Measurements from ENCODE around the gene ZNF675. TPM values are rescaled to one million over a fixed set of nuclear protein-coding genes. Genes with fewer than 3 reads are reported as not detected.

ZNF675 gene
- 2.5 to 3.8 TPM (median 3.1 TPM) in 5 replicates for total RNA-seq (2022; extraction: Qiagen RNA extraction)

DNA sequence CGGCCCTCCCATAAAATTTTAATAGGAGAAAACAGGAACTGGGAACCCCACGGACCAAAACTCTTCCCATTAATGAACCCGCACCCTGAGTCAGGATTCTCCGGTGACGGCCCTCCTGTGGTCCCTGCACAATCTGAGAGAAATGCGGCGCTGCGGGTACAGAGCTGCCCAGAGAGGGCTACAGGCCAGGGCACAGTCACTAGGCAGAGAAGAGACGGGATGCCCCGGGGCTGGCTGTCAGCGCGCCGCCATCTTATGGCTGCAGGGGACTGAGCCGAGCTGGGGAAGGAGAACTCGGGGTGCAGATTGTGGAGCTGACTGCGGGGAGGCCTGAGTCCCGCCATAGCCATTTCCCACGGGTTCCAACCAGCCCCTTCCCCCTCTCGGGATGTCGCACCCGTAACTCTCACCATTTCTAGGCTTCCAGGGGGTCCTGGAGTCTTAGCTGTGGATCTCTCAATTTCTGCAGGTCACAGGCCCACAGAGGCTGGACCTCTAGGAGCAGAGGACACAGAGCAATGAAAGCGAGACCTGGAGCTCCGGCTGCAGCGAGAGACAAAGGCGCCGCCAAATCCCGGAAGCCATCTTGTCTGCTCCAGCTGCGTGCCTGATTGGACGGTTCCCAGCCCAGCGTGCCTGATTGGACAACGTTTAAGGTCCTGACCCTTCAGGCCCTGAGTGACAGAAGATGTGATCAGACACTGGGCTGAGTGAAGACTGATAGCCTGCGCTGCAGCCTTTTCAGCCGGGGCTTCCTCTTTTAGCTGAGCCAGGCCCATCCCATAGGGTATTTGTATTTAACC, at the start of gene ZNF675:
Gene ZNF675, minus strand, starts transcription at position 592 of the 803 bp plus-strand sequence. Its CDS starts 179 bp downstream, at position 413.

Other genes starting within 250 kb of the ZNF675 start
- not detected in 5 replicates for gene ZNF681, start 71.7 kb upstream of the ZNF675 start, total RNA-seq (2022; extraction: Qiagen RNA extraction)
- 0.34 to 0.61 TPM (median 0.54 TPM) in 5 replicates for gene ZNF726, start 227.7 kb upstream of the ZNF675 start, total RNA-seq (2022; extraction: Qiagen RNA extraction)

All from A549 treated with CORT108297 at 1 μM for 4 hours (cell line).